K562 (cell line): ENCODE measurements around the gene WDR45. TPM values are rescaled to one million over a fixed set of nuclear protein-coding genes. Genes with fewer than 3 reads are reported as not detected.

ENCODE experiments used
- ATAC-seq: fragments of 200-7000 bp; cut with Tn5 transposase; 3 replicates; pipeline ENCODE4 v1.9.1; 2020; ENCODE audit warnings: moderate library complexity
- BruUV-seq: library from RNA; stranded (reverse); fragments of 400-500 nt; replicated peaks from 2 replicates; lab custom pipeline; 2021; lab: Mats Ljungman, UMichigan
- CTCF ChIA-PET: fragments of 300-600 bp; formaldehyde crosslinking; extraction: SDS; loops from one replicate; lab custom pipeline; 2021; ENCODE audit warnings: low intra/inter-chr PET ratio; lab: Yijun Ruan, JAX
- POLR2A ChIA-PET: fragments of 300-600, 350-650 bp; sonication (Branson Sonifier 250); formaldehyde crosslinking; extraction: SDS; loops from one replicate; lab custom pipeline; 2021; ENCODE audit warnings: antibody characterized with exemption, inconsistent platforms; lab: Yijun Ruan, JAX
- DNase-seq, 4 experiments: peaks; one replicate each; pipeline versions ENCODE4 v3.0.0 to v3.0.0-alpha.2; 2011 to 2018; ENCODE audit warnings: low spot score in 3 of 4, mixed read lengths in 3 of 4; ENCODE audit errors: extremely low read depth in 1 of 4
- FAIRE-seq: peaks from 2 replicates; lab custom pipeline; 2011; peaks lifted over from hg19 to GRCh38; lab: Jason Lieb, UNC
- H2AFZ ChIP-seq: 2 replicates; pipeline ENCODE4 v1.6.0; 2011; ENCODE audit warnings: low read depth, low read length, control low read depth, inconsistent platforms
- H3K27ac ChIP-seq: fragments of 200-600 bp; 3 replicates; pipeline ENCODE4 v1.8.0; 2011; ENCODE audit warnings: low read depth, mild to moderate bottlenecking, control low read depth, inconsistent platforms, low read length, moderate library complexity, mixed read lengths; ENCODE audit errors: extremely low read depth
- H3K27me3 ChIP-seq, 2 experiments: fragments of 300-600 bp in 1 of 2; 2 replicates in 1 of 2; 3 replicates in 1 of 2; pipeline versions ENCODE4 v1.6.0 to v1.8.0; 2011; ENCODE audit warnings: inconsistent platforms in 2 of 2, low read length in 2 of 2, mild to moderate bottlenecking in 1 of 2, mixed read lengths in 1 of 2, moderate library complexity in 1 of 2; ENCODE audit not compliant: control insufficient read depth in 2 of 2, insufficient read depth in 2 of 2
- H3K36me3 ChIP-seq: fragments of 300-600 bp; 3 replicates; pipeline ENCODE4 v1.8.0; 2011; ENCODE audit warnings: mild to moderate bottlenecking, low read length, inconsistent platforms; ENCODE audit not compliant: control insufficient read depth, insufficient read depth
- H3K4me1 ChIP-seq, 2 experiments: fragments of 200-600 bp in 1 of 2; replicated peaks in 1 of 2; 2 replicates in 1 of 2; 3 replicates in 1 of 2; pipeline versions ENCODE4 v1.5.1 to v1.8.0; 2011; ENCODE audit warnings: inconsistent platforms in 2 of 2, low read length in 2 of 2, mild to moderate bottlenecking in 1 of 2, mixed read lengths in 1 of 2, moderate library complexity in 1 of 2; ENCODE audit not compliant: control insufficient read depth in 2 of 2, insufficient read depth in 2 of 2
- H3K4me2 ChIP-seq: 2 replicates; pipeline ENCODE4 v1.6.1; 2011; ENCODE audit warnings: low read length, control low read depth, inconsistent platforms, mixed read lengths; ENCODE audit not compliant: insufficient read depth
- H3K4me3 ChIP-seq: fragments of 200-600 bp; sonication (generic), shearing (Covaris generic); 2 replicates; pipeline ENCODE4 v1.5.1; 2016; ENCODE audit warnings: control low read depth, inconsistent platforms
- H3K79me2 ChIP-seq: fragments of 200-600 bp; 3 replicates; pipeline ENCODE4 v1.8.0; 2011; ENCODE audit warnings: low read length, inconsistent platforms; ENCODE audit not compliant: control insufficient read depth, insufficient read depth
- H3K9ac ChIP-seq, 2 experiments: 2 replicates each; pipeline versions ENCODE4 v1.6.0 to v1.6.1; 2011; ENCODE audit warnings: low read depth in 2 of 2, low read length in 2 of 2, control low read depth in 1 of 2, inconsistent platforms in 1 of 2, mild to moderate bottlenecking in 1 of 2, mixed read lengths in 1 of 2; ENCODE audit not compliant: insufficient read depth in 1 of 2
- H3K9me1 ChIP-seq: one replicate; pipeline ENCODE4 v1.6.0; 2011; ENCODE audit warnings: inconsistent platforms, mild to moderate bottlenecking, low read length, moderate library complexity; ENCODE audit not compliant: control insufficient read depth, insufficient read depth
- H3K9me3 ChIP-seq: replicated peaks from 2 replicates; pipeline ENCODE4 v1.5.1; 2011; ENCODE audit warnings: low read depth, low read length, inconsistent platforms; ENCODE audit not compliant: control insufficient read depth, insufficient read depth
- H4K20me1 ChIP-seq: replicated peaks from 2 replicates; pipeline ENCODE4 v1.6.1; 2011; ENCODE audit warnings: low read length, inconsistent platforms, mixed read lengths; ENCODE audit not compliant: control insufficient read depth, insufficient read depth
- BHLHE40 ChIP-seq: IDR thresholded peaks from 2 replicates; pipeline ENCODE4 v1.6.1; 2011; ENCODE audit warnings: low read length, improper control_type of control experiment
- C11orf30 ChIP-seq: fragments of 450-650 bp; IDR thresholded peaks from 2 replicates; pipeline ENCODE4 v1.6.1; 2016; ENCODE audit warnings: low read depth, mild to moderate bottlenecking
- CBFA2T3 ChIP-seq: fragments of 450-650 bp; IDR thresholded peaks from 2 replicates; pipeline ENCODE4 v1.6.1; 2017
- ETS1 ChIP-seq: conservative IDR thresholded peaks from 2 replicates; pipeline ENCODE4 v1.6.1; 2011; ENCODE audit warnings: low read depth, mild to moderate bottlenecking, low read length; ENCODE audit not compliant: control insufficient read depth
- HDAC3 ChIP-seq: fragments of 450-650 bp; IDR thresholded peaks from 2 replicates; pipeline ENCODE4 v1.6.1; 2018; ENCODE audit warnings: borderline replicate concordance, mild to moderate bottlenecking, moderate library complexity; ENCODE audit not compliant: partially characterized antibody
- MBD2 ChIP-seq: sonication (generic); IDR thresholded peaks from 2 replicates; pipeline ENCODE4 v1.6.1; 2016; ENCODE audit warnings: low read depth, borderline replicate concordance
- SP2 ChIP-seq: IDR thresholded peaks from 2 replicates; pipeline ENCODE4 v1.6.1; 2011; ENCODE audit warnings: mild to moderate bottlenecking, low read depth, low read length, moderate library complexity; ENCODE audit not compliant: poor library complexity, severe bottlenecking; ENCODE audit errors: extremely low read depth
- STAT6 ChIP-seq: sonication (generic); formaldehyde crosslinking; IDR thresholded peaks from 2 replicates; pipeline ENCODE4 v1.8.1; 2023; ENCODE audit warnings: mild to moderate bottlenecking, missing genetic modification reagents
- TRIM24 ChIP-seq, 2 experiments: fragments of 450-650 bp; IDR thresholded peaks; 2 replicates each; pipeline ENCODE4 v1.6.1; 2016
- ZFP91 ChIP-seq: sonication (generic); formaldehyde crosslinking; IDR thresholded peaks from 2 replicates; pipeline ENCODE4 v1.8.0; 2022; ENCODE audit warnings: mild to moderate bottlenecking, missing genetic modification reagents
- ZNF263 ChIP-seq: sonication (generic); formaldehyde crosslinking; IDR thresholded peaks from 2 replicates; pipeline ENCODE4 v1.8.0; 2022; ENCODE audit warnings: mild to moderate bottlenecking, missing genetic modification reagents, borderline replicate concordance
- ZNF830 ChIP-seq: fragments of 250-450 bp; sonication (Bioruptor Pico); IDR thresholded peaks from 2 replicates; pipeline ENCODE4 v1.5.0; 2021; ENCODE audit warnings: mild to moderate bottlenecking
- WGBS: fragments of 100-300 bp; shearing (Covaris generic); methylation state at CpG from one replicate; pipeline ENCODE4 v1.1.6; 2016; ENCODE audit warnings: low coverage, mixed read lengths; ENCODE audit not compliant: insufficient coverage; ENCODE audit errors: missing lambda C conversion rate; 5-methylcytosine and 5-hydroxymethylcytosine counted together
- in situ Hi-C: fragments of 300-500 bp; cut with MboI; formaldehyde crosslinking; loops from 4 replicates; pipeline ENCODE4 v1.15.0; 2018; ENCODE audit warnings: inconsistent platforms, mixed read lengths
- intact Hi-C: fragments of 100-400 bp; cut with micrococcal nuclease; formaldehyde crosslinking; loops from 2 replicates; pipeline ENCODE4 v1.14.2; 2022
- polyA plus RNA-seq, 8 experiments: library from polyadenylated mRNA; depleted of rRNA in 4 of 8; stranded (reverse) in 5 of 8; unstranded in 3 of 8; fragments of >200 nt; fragmentation: Nextera tagmentation in 2 of 8; fragmentation: Illumina TruSeq in 1 of 8; extraction: Ambion mirVana in 2 of 8; extraction: Trizol in 1 of 8; gene quantifications; 2 replicates each; pipeline versions ENCODE4 v1.2.1 to v1.2.3, GENCODE V29; 2011 to 2014; ENCODE audit warnings: inconsistent platforms in 1 of 8, missing spikeins in 1 of 8
- total RNA-seq, 7 experiments: library from RNA; depleted of rRNA in 6 of 7; stranded (reverse); fragments of >200 nt in 6 of 7; fragmentation: Illumina TruSeq in 2 of 7; extraction: Trizol in 2 of 7; gene quantifications; 2 replicates each; pipeline versions ENCODE4 v1.2.1 to v1.2.3, GENCODE V29; 2011 to 2021; ENCODE audit warnings: low replicate concordance in 1 of 7
- TF ChIP-seq, protein P1 (sequence below): fragments of 250-450 bp; sonication (Bioruptor Pico); IDR thresholded peaks from 2 replicates; pipeline ENCODE4 v1.4.0; 2020; ENCODE audit warnings: mild to moderate bottlenecking, moderate library complexity
- TF ChIP-seq, protein P2 (sequence below): fragments of 450-650 bp; formaldehyde crosslinking; IDR thresholded peaks from 2 replicates; pipeline ENCODE4 v1.4.0; 2022; ENCODE audit warnings: missing genetic modification characterization

WDR45 gene
- total and polyA plus RNA-seq, 9 of the 15 experiments (the other 6 are each of a cell fraction or from before 2014, with no cell fraction given): 19.4 to 136 (median 59.7) TPM

DNA sequence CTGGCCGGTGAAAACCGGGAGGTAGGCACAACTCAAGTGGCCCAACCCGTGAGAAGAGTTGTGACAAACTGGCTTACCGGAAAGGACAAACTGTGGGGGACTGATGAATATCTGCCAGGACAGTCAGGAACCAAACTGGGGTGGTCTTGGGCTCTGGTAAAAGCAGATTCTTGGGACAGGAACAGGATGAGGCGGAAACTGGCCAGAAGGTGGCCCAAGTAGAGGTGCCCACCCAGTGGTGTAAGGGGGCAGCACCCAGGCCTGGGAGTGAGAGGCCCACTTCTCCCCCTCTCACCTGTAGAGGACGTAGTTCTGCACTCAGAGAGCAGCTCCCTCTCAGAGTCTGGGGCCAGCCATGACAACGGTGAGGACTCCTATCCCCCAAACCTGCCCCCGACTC is 15.0 kb downstream of the WDR45 start:
- FAIRE-seq (no peak), DNase-seq (peak in 1 of 4 experiments; percentile 4), ATAC-seq (no peak)
- no peaks in the 10 kb centered on the region for H4K20me1 ChIP-seq
- intact Hi-C loops: no loop called here
- ChIA-PET CTCF (no interaction called here), POLR2A (no interaction called here)
- H3K27ac ChIP-seq: no peak overlapping the region
- no peaks in the 10 kb centered on the region for H3K9me3 ChIP-seq
- H3K9ac ChIP-seq: no peak overlapping the region
- in situ Hi-C loops: no loop called here
- 72% methylated on average over 6 of the region's 8 CpGs for WGBS
- no peaks in the 10 kb centered on the region for H3K36me3 ChIP-seq
- H3K79me2 ChIP-seq: no peaks in the 10 kb centered on the region
- H3K4me2 ChIP-seq: no peak overlapping the region
- no peaks in the 10 kb centered on the region for H3K27me3 ChIP-seq
- H3K9me1 ChIP-seq: no peaks in the 10 kb centered on the region
- H2AFZ ChIP-seq: no peak overlapping the region
- no peak overlapping the region for H3K4me3 ChIP-seq
- H3K4me1 ChIP-seq: peaks cover 0 to 32% of the 10 kb centered on the region in 2 experiments; a peak in 3 of 5 replicates
- no TSS peak for BruUV-seq
- no peak for TF ChIP-seq SP2
- TF ChIP-seq ZFP91 (CRISPR knock-in tag): no peak
- TF ChIP-seq TRIM24 (IDR thresholded peaks at IDR 0.05): no peak
- no peak for TF ChIP-seq CBFA2T3
- TF ChIP-seq BHLHE40: no peak
- TF ChIP-seq ETS1: no peak
- no peak for TF ChIP-seq ZNF830 (CRISPR knock-in tag)
- no peak for TF ChIP-seq STAT6 (CRISPR knock-in tag)
- TF ChIP-seq, protein P1, sequence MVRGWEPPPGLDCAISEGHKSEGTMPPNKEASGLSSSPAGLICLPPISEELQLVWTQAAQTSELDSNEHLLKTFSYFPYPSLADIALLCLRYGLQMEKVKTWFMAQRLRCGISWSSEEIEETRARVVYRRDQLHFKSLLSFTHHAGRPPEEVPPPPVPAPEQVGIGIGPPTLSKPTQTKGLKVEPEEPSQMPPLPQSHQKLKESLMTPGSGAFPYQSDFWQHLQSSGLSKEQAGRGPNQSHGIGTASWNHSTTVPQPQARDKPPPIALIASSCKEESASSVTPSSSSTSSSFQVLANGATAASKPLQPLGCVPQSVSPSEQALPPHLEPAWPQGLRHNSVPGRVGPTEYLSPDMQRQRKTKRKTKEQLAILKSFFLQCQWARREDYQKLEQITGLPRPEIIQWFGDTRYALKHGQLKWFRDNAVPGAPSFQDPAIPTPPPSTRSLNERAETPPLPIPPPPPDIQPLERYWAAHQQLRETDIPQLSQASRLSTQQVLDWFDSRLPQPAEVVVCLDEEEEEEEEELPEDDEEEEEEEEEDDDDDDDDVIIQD: no peak
- TF ChIP-seq HDAC3: no peak
- TF ChIP-seq, protein P2, sequence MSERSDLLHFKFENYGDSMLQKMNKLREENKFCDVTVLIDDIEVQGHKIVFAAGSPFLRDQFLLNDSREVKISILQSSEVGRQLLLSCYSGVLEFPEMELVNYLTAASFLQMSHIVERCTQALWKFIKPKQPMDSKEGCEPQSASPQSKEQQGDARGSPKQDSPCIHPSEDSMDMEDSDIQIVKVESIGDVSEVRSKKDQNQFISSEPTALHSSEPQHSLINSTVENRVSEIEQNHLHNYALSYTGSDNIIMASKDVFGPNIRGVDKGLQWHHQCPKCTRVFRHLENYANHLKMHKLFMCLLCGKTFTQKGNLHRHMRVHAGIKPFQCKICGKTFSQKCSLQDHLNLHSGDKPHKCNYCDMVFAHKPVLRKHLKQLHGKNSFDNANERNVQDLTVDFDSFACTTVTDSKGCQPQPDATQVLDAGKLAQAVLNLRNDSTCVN (CRISPR knock-in tag): no peak
- TF ChIP-seq MBD2: no peak
- no peak for TF ChIP-seq ZNF263 (CRISPR knock-in tag)
- TF ChIP-seq C11orf30: no peak
